GM12891 (cell line): Measurements from ENCODE around the gene PEX26.
"Not testable (repeated sequence)": the region's sequence is repeated elsewhere in the genome, so short reads cannot be mapped to it uniquely, and the experiment has no call there.

Experiments used
- POLR2A ChIP-seq: IDR thresholded peaks from 2 replicates; pipeline ENCODE4 v1.6.1; 2011; ENCODE audit warnings: low read depth, low read length, control low read depth
- POLR2AphosphoS5 ChIP-seq: IDR thresholded peaks from 2 replicates; pipeline ENCODE4 v1.6.1; 2011; ENCODE audit warnings: low read depth, low read length, control low read depth
- POU2F2 ChIP-seq: IDR thresholded peaks from 2 replicates; pipeline ENCODE4 v1.6.1; 2011; ENCODE audit warnings: low read depth, mild to moderate bottlenecking, control low read depth, low read length, moderate library complexity
- SPI1 ChIP-seq: IDR thresholded peaks from 2 replicates; pipeline ENCODE4 v1.6.1; 2011; ENCODE audit warnings: low read depth, low read length, control low read depth
- TAF1 ChIP-seq: IDR thresholded peaks from 2 replicates; pipeline ENCODE4 v1.6.1; 2011; ENCODE audit warnings: low read depth, low read length, control low read depth

DNA sequence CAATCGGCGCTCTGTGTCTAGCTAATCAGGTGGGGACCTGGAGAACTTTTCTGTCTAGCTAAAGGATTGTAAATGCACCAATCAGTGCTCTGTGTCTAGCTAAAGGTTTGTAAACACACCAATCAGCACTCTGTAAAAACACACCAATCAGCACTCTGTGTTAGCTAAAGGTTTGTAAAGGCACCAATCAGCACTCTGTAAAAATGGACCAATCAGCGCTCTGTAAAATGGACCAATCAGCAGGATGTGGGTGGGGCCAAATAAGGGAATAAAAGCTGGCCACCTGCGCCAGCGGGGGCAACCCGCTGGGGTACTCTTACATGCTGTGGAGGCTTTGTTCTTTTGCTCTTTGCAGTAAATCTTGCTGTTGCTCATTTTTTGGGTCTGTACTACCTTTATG lies 63.2 kb downstream of the PEX26 start:
- TF ChIP-seq POLR2A, POLR2AphosphoS5, POU2F2, TAF1, SPI1: not testable (repeated sequence)
